ENCODE measurements around the gene RWDD1. TPM values are rescaled to one million over a fixed set of nuclear protein-coding genes. Genes with fewer than 3 reads are reported as not detected.
A peak's percentile ranks its signal among the peaks of the same experiment; 100 is the strongest.

The RWDD1 gene, protein sequence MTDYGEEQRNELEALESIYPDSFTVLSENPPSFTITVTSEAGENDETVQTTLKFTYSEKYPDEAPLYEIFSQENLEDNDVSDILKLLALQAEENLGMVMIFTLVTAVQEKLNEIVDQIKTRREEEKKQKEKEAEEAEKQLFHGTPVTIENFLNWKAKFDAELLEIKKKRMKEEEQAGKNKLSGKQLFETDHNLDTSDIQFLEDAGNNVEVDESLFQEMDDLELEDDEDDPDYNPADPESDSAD
- 10 to 100 TPM; 42.4 to 46.6 TPM for total RNA-seq

DNA sequence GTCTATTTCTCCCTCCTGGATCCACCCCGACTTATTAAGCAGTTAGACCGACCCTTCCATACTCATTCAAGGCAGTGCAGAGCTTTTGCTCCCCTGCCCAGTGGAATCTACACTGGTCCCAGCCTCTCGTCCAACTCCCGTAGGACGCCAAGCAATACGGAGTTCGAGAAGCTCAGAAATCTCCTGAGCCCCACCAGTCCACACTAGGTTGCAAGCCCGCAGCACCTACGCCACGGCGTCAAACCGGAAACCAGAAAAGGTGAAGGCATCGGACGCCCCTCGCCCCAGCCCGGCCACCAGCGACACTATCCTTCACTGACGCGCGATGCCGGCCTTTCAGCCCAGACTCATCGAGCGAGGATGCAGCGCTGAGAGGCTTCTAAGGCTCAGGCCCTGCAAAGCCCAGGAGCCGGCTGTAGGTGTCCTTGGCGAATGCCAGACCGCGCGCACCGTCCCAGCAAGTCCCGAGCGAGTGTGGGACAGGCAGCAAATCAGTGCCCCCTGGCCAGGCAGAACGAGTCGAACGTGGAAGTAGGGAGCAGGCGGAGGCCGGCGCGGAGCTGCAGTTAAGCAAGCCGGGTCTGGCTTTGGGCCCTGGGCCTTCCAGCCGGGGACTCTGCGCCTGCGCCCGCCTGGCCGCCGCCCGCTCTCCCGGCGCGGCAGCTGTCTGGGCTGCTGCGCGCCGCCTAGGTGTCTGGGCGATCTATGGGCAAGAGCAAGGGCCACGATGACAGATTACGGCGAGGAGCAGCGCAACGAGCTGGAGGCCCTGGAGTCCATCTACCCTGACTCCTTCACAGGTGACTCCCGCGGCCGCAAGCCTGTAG is at the start of gene RWDD1:
Gene RWDD1 (plus strand): TSS at position 649 of the 827 bp plus-strand sequence. CDS start 79 bp downstream, at position 728.
- Mint-ChIP-seq H3K27ac (peak within 1 kb of the TSS; percentile 100), H3K4me3 (peak within 1 kb of the TSS; percentile 100), H3K4me1 (ENCODE audit: low read depth) (peaks cover 43% of the 10 kb centered on the region), H3K9me3 (no peaks in the 10 kb centered on the region), H3K36me3 (ENCODE audit: insufficient read depth in 2 of 2) (peaks cover 0 to 12% of the 10 kb centered on the region in 2 donors), H3K27me3 (ENCODE audit: low read depth) (no peaks in the 10 kb centered on the region)
- peak; percentile 95 to 97 for ATAC-seq (replicated peaks in 1 of 2)
- peak; percentile 97 to 99 for DNase-seq

GRCh38 chr6:116522896-116523295 is 48.4 kb upstream of the RWDD1 start:
- peaks cover 0 to 1% of the 10 kb centered on the region in 2 donors for H3K9me3 Mint-ChIP-seq
- H3K4me1 Mint-ChIP-seq (ENCODE audit: low read depth): no peaks in the 10 kb centered on the region
- no peaks in the 10 kb centered on the region for H3K36me3 Mint-ChIP-seq (ENCODE audit: insufficient read depth in 2 of 2)
- H3K27me3 Mint-ChIP-seq (ENCODE audit: low read depth): peaks cover 10% of the 10 kb centered on the region
- H3K4me3 Mint-ChIP-seq: no peak overlapping the region
- H3K27ac Mint-ChIP-seq: no peak overlapping the region
- DNase-seq: no peak
- no peak for ATAC-seq (replicated peaks in 1 of 2)

DNA sequence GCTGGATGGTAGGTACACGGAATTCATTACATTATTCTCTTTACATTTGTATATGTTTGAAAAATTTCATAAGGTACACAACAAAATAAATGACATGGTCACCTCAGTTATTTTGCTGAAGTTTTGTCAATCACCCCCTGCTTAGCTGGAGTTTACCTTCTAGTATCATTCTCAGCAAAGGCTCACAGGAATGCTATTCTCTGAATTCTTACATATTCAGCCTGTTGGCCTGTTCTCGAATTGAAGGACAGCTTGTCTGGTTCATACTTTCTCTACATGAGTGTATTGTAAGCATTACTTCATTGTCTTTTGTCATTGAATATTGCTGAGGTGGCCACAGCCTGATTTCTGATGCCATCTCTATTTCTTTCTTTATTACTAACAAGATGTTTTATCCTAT is 47.1 kb upstream of the RWDD1 start:
- Mint-ChIP-seq H3K4me3 (no peak overlapping the region), H3K36me3 (ENCODE audit: insufficient read depth in 2 of 2) (no peaks in the 10 kb centered on the region), H3K27ac (no peak overlapping the region), H3K27me3 (ENCODE audit: low read depth) (peaks cover 6% of the 10 kb centered on the region), H3K4me1 (ENCODE audit: low read depth) (no peaks in the 10 kb centered on the region), H3K9me3 (peaks cover 0 to 1% of the 10 kb centered on the region in 2 donors)
- ATAC-seq (replicated peaks in 1 of 2) (no peak), DNase-seq (no peak)

DNA sequence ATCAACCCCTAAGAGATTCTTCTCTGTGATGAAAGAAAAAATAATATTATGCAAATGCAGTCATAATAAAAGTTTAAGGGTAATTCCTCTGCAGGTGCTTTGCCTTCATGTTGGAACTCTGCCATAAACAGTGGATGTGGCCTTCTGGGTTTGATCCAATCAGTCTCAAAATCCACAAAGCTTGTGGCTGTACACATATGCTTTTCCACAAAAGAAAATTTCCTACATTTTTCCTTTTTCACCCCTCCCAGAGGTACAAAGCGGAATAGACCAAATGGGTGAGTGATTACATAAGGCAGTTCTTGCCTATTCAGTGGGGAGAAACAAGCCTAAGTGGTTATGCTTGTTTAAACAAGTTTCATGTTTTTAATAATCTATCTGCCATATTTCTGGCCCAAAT is 43.2 kb upstream of the RWDD1 start:
- Mint-ChIP-seq H3K4me3 (no peak overlapping the region), H3K9me3 (no peaks in the 10 kb centered on the region), H3K27ac (no peak overlapping the region), H3K27me3 (ENCODE audit: low read depth) (peaks cover 33% of the 10 kb centered on the region), H3K36me3 (ENCODE audit: insufficient read depth in 2 of 2) (no peaks in the 10 kb centered on the region), H3K4me1 (ENCODE audit: low read depth) (no peaks in the 10 kb centered on the region)
- ATAC-seq (replicated peaks in 1 of 2) (no peak), DNase-seq (no peak)

GRCh38 chr6:116528780-116529179 is 42.5 kb upstream of the RWDD1 start:
- DNase-seq (no peak), ATAC-seq (replicated peaks in 1 of 2) (no peak)
- no peaks in the 10 kb centered on the region for H3K4me1 Mint-ChIP-seq (ENCODE audit: low read depth)
- no peaks in the 10 kb centered on the region for H3K36me3 Mint-ChIP-seq (ENCODE audit: insufficient read depth in 2 of 2)
- peaks cover 39% of the 10 kb centered on the region for H3K27me3 Mint-ChIP-seq (ENCODE audit: low read depth)
- no peak overlapping the region for H3K27ac Mint-ChIP-seq
- H3K4me3 Mint-ChIP-seq: no peak overlapping the region
- no peaks in the 10 kb centered on the region for H3K9me3 Mint-ChIP-seq

GRCh38 chr6:116529466-116530290 is 41.6 kb upstream of the RWDD1 start:
- no peak for ATAC-seq (replicated peaks in 1 of 2)

DNA sequence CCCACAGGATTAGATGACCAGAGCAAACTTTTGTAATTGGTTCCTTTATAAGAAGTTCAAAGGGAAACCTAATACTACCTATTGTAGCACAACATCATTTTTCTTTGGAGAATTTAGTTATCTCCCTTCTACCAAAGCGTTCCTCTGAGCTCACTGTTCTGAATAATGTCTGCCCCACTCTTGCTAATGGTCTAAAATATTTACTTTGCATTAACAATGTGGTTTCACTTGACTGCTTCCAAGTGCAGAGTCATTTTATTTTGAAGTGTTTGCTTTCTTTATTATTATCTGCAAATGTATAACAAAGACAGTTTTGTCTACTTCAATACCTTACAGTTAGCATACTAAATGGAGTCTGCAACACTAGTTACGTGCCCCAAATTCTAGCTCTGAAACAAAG is 40.9 kb upstream of the RWDD1 start:
- Mint-ChIP-seq H3K4me3 (no peak overlapping the region), H3K9me3 (no peaks in the 10 kb centered on the region), H3K27me3 (ENCODE audit: low read depth) (peaks cover 40% of the 10 kb centered on the region), H3K27ac (no peak overlapping the region), H3K4me1 (ENCODE audit: low read depth) (no peaks in the 10 kb centered on the region), H3K36me3 (ENCODE audit: insufficient read depth in 2 of 2) (no peaks in the 10 kb centered on the region)
- no peak for ATAC-seq (replicated peaks in 1 of 2)
- DNase-seq: no peak

More at GRCh38 chr6:116529466-116530290, 41.6 kb upstream of the RWDD1 start:
- Mint-ChIP-seq H3K27me3 (ENCODE audit: low read depth) (peaks cover 40% of the 10 kb centered on the region), H3K9me3 (no peaks in the 10 kb centered on the region), H3K27ac (no peak overlapping the region), H3K36me3 (ENCODE audit: insufficient read depth in 2 of 2) (no peaks in the 10 kb centered on the region), H3K4me3 (no peak overlapping the region), H3K4me1 (ENCODE audit: low read depth) (no peaks in the 10 kb centered on the region)
- DNase-seq: no peak

DNA sequence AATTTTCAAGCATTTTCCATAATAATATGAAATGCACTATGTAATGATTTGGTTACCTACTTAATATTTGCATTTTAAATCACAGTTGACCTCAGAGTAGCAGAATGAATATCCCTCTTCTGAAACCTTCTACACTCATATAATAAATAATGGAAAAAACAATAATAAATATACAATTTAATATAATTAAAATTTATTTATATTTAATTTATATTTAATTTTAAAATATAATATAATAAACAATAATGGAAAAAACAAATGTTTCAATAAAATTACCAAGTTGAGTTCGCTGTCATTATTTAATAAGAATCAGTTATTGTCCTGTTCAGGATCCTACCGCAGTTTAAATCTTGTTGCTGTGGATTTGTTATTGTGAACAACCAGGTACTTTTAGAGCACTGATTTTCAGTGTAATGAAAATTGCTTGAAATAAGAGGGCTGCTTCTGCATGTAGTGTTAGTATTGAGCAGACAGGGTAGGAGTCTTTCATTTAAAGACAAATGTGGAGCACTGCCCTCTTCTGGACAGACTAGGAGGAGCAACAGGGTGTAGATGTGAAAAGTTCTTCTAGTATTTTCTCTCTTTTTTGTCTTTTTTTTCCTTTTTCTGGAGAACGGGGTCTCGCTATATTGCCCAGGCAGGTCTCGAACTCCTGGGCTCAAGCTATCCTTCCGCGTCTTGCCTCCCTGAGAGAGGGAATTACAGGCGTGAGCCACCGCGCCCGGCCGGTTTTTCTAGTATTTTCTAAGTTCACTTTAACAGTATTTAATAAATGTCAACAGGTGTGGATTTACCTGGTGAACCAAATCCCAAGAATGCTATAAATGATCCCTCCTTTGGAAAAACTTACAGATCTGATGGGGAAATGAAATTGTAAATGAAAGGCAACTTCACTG is 39.4 kb upstream of the RWDD1 start:
- Mint-ChIP-seq H3K36me3 (ENCODE audit: insufficient read depth in 2 of 2) (no peaks in the 10 kb centered on the region), H3K4me1 (ENCODE audit: low read depth) (no peaks in the 10 kb centered on the region), H3K9me3 (no peaks in the 10 kb centered on the region), H3K27me3 (ENCODE audit: low read depth) (peaks cover 40% of the 10 kb centered on the region), H3K4me3 (no peak overlapping the region), H3K27ac (no peak overlapping the region)
- ATAC-seq (replicated peaks in 1 of 2) (peak; percentile 85 to 86), DNase-seq (peak; percentile 59 to 62)

DNA sequence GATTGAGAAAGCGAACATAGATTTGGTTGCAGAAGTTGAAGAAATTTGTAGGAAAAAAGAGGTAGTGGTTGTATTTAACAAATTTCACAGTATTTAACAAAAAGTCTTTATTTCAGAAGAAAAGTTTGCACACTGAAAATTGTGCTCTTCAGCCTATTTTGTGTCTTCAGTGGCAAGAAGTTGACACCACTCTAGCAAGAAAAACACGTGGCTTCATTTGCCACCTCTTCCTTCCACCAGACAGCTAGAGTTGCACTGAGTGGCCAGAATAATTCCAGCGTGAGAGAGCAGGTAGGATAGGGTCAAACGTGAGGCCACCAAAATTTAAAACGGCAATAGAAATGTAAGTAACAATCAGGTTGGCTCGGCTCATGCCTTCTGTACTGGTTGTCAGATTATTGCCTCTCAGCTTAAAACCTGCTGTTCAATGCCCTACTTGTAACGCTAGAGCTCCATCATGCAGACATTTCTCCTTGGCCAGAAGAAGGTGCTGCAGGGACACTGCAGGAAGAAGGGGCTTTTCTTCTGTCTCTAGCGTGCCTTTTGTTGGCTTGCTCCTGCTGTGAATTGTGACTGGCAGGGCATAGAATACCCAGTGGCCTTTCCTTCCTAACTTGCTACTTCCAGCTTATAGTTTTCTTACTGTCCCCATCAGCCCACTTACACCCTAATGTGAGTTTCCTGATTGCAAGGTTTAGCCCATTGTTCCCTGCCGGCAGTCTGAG is 37.9 kb upstream of the RWDD1 start:
- H3K36me3 Mint-ChIP-seq (ENCODE audit: insufficient read depth in 2 of 2): no peaks in the 10 kb centered on the region
- H3K27ac Mint-ChIP-seq: no peak overlapping the region
- peaks cover 40% of the 10 kb centered on the region for H3K27me3 Mint-ChIP-seq (ENCODE audit: low read depth)
- no peaks in the 10 kb centered on the region for H3K9me3 Mint-ChIP-seq
- H3K4me3 Mint-ChIP-seq: no peak overlapping the region
- DNase-seq: no peak
- no peaks in the 10 kb centered on the region for H3K4me1 Mint-ChIP-seq (ENCODE audit: low read depth)
- no peak for ATAC-seq (replicated peaks in 1 of 2)

- no peak for ATAC-seq (replicated peaks in 1 of 2)
- DNase-seq: no peak
- Mint-ChIP-seq H3K27ac (no peak overlapping the region), H3K27me3 (ENCODE audit: low read depth) (peaks cover 38% of the 10 kb centered on the region), H3K4me3 (no peak overlapping the region), H3K9me3 (no peaks in the 10 kb centered on the region), H3K4me1 (ENCODE audit: low read depth) (no peaks in the 10 kb centered on the region), H3K36me3 (ENCODE audit: insufficient read depth in 2 of 2) (no peaks in the 10 kb centered on the region)
Measured at GRCh38 chr6:116535109-116535508, 36.2 kb upstream of the RWDD1 start.

DNA sequence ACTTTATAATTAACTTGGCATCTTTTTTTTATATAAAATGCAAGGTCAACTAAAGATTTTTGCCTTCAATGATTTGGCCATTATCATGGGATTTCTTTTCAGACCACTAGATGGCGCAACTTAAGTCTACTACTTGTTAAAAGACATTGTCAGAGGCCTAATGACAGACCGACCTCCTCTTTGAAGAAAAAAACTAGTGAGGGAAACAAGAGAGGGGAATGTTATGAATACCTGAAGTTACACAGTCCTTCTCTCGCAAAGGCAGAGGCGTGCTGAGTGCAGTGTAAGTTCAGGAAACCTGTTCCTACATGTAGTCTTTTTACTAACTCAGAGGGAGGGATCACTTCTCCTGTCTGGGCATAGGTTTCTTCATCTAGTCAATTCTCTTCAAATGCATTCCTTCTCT is 35.1 kb upstream of the RWDD1 start:
- ATAC-seq (replicated peaks in 1 of 2): peak; percentile 54 to 60
- H3K4me3 Mint-ChIP-seq: no peak overlapping the region
- no peaks in the 10 kb centered on the region for H3K4me1 Mint-ChIP-seq (ENCODE audit: low read depth)
- H3K27me3 Mint-ChIP-seq (ENCODE audit: low read depth): peaks cover 42% of the 10 kb centered on the region
- no peaks in the 10 kb centered on the region for H3K36me3 Mint-ChIP-seq (ENCODE audit: insufficient read depth in 2 of 2)
- no peak overlapping the region for H3K27ac Mint-ChIP-seq
- H3K9me3 Mint-ChIP-seq: no peaks in the 10 kb centered on the region
- DNase-seq: peak; percentile 18 to 38

GRCh38 chr6:116542426-116542825 is 28.9 kb upstream of the RWDD1 start:
- ATAC-seq (replicated peaks in 1 of 2): no peak
- H3K9me3 Mint-ChIP-seq: no peaks in the 10 kb centered on the region
- H3K36me3 Mint-ChIP-seq (ENCODE audit: insufficient read depth in 2 of 2): no peaks in the 10 kb centered on the region
- peaks cover 49% of the 10 kb centered on the region for H3K27me3 Mint-ChIP-seq (ENCODE audit: low read depth)
- no peaks in the 10 kb centered on the region for H3K4me1 Mint-ChIP-seq (ENCODE audit: low read depth)
- no peak for DNase-seq
- no peak overlapping the region for H3K4me3 Mint-ChIP-seq
- H3K27ac Mint-ChIP-seq: no peak overlapping the region
